H9 (cell line): ENCODE results near the gene TESK2. TPM values are rescaled to one million over a fixed set of nuclear protein-coding genes. Genes with fewer than 3 reads are reported as not detected.

Experiments
- DNase-seq: peaks from one replicate; pipeline ENCODE4 v3.0.0-alpha.2; 2017
- H2AFZ ChIP-seq: one replicate; pipeline ENCODE4 v1.6.1; 2013; ENCODE audit warnings: mild to moderate bottlenecking, low read length, control low read depth, moderate library complexity
- H2AK5ac ChIP-seq: 2 replicates; pipeline ENCODE4 v1.6.1; 2013; ENCODE audit warnings: low read length, control low read depth, mixed read lengths; ENCODE audit not compliant: insufficient read length
- H2BK120ac ChIP-seq: one replicate; pipeline ENCODE4 v1.6.1; 2013; ENCODE audit warnings: low read depth, mild to moderate bottlenecking, low read length, control low read depth, inconsistent platforms; ENCODE audit not compliant: poor library complexity, severe bottlenecking
- H2BK12ac ChIP-seq: 2 replicates; pipeline ENCODE4 v1.6.1; 2013; ENCODE audit warnings: low read length, control low read depth, mixed read lengths, low read depth; ENCODE audit not compliant: insufficient read length
- H2BK15ac ChIP-seq: 2 replicates; pipeline ENCODE4 v1.6.1; 2013; ENCODE audit warnings: low read depth, low read length, control low read depth
- H2BK20ac ChIP-seq: one replicate; pipeline ENCODE4 v1.6.1; 2013; ENCODE audit warnings: low read depth, mild to moderate bottlenecking, low read length, control low read depth, inconsistent platforms; ENCODE audit not compliant: poor library complexity, severe bottlenecking
- H2BK5ac ChIP-seq: 2 replicates; pipeline ENCODE4 v1.6.1; 2013; ENCODE audit warnings: low read length, control low read depth, mixed read lengths; ENCODE audit not compliant: insufficient read length
- H3K14ac ChIP-seq: 2 replicates; pipeline ENCODE4 v1.6.1; 2013; ENCODE audit warnings: low read length, control low read depth; ENCODE audit not compliant: insufficient read depth
- H3K18ac ChIP-seq: 2 replicates; pipeline ENCODE4 v1.6.1; 2013; ENCODE audit warnings: low read depth, mild to moderate bottlenecking, mixed read lengths, low read length, control low read depth; ENCODE audit not compliant: insufficient read length
- H3K23ac ChIP-seq: 2 replicates; pipeline ENCODE4 v1.6.1; 2013; ENCODE audit warnings: low read length, control low read depth, mixed read lengths, low read depth; ENCODE audit not compliant: insufficient read length
- H3K23me2 ChIP-seq: 2 replicates; pipeline ENCODE4 v1.6.1; 2013; ENCODE audit warnings: low read depth, mild to moderate bottlenecking, mixed read lengths, low read length, control low read depth; ENCODE audit not compliant: insufficient read length, poor library complexity, severe bottlenecking
- H3K27ac ChIP-seq: 2 replicates; pipeline ENCODE4 v1.5.1; 2013; ENCODE audit warnings: low read length, control low read depth, mixed read lengths, low read depth; ENCODE audit not compliant: insufficient read length
- H3K27me3 ChIP-seq: 2 replicates; pipeline ENCODE4 v1.6.1; 2013; ENCODE audit warnings: low read length, control low read depth, inconsistent platforms; ENCODE audit not compliant: insufficient read depth
- H3K4ac ChIP-seq: 2 replicates; pipeline ENCODE4 v1.6.1; 2013; ENCODE audit warnings: low read depth, mild to moderate bottlenecking, control low read depth, inconsistent platforms, low read length, moderate library complexity
- H3K4me1 ChIP-seq: 2 replicates; pipeline ENCODE4 v1.6.1; 2013; ENCODE audit warnings: low read length, control low read depth, inconsistent platforms; ENCODE audit not compliant: insufficient read depth
- H3K4me2 ChIP-seq: 2 replicates; pipeline ENCODE4 v1.6.1; 2013; ENCODE audit warnings: low read length, control low read depth, mixed read lengths; ENCODE audit not compliant: insufficient read length, insufficient read depth
- H3K56ac ChIP-seq: 2 replicates; pipeline ENCODE4 v1.6.1; 2013; ENCODE audit warnings: low read depth, mild to moderate bottlenecking, mixed read lengths, low read length, control low read depth; ENCODE audit not compliant: insufficient read length
- H3K79me1 ChIP-seq: 2 replicates; pipeline ENCODE4 v1.6.1; 2013; ENCODE audit warnings: low read depth, mild to moderate bottlenecking, moderate library complexity, low read length, control low read depth, inconsistent platforms; ENCODE audit not compliant: insufficient read depth, poor library complexity, severe bottlenecking
- H3K79me2 ChIP-seq: 2 replicates; pipeline ENCODE4 v1.6.1; 2013; ENCODE audit warnings: low read length, control low read depth, inconsistent platforms; ENCODE audit not compliant: insufficient read depth
- H3K9ac ChIP-seq: 2 replicates; pipeline ENCODE4 v1.6.1; 2013; ENCODE audit warnings: low read length, control low read depth, mixed read lengths; ENCODE audit not compliant: insufficient read length; ENCODE audit errors: extremely low read depth
- H3K9me3 ChIP-seq: one replicate; pipeline ENCODE4 v1.6.1; 2013; ENCODE audit warnings: low read depth, low read length, inconsistent platforms; ENCODE audit not compliant: control insufficient read depth
- H3T11ph ChIP-seq: one replicate; pipeline ENCODE4 v1.6.1; 2013; ENCODE audit warnings: mild to moderate bottlenecking, low read length, control low read depth, inconsistent platforms
- H4K20me1 ChIP-seq: one replicate; pipeline ENCODE4 v1.6.1; 2013; ENCODE audit not compliant: control insufficient read depth, insufficient read length, insufficient read depth
- H4K5ac ChIP-seq: 2 replicates; pipeline ENCODE4 v1.6.1; 2013; ENCODE audit warnings: low read depth, mild to moderate bottlenecking, mixed read lengths, low read length, control low read depth; ENCODE audit not compliant: insufficient read length
- H4K8ac ChIP-seq: replicated peaks from 2 replicates; pipeline ENCODE4 v1.6.1; 2013; ENCODE audit warnings: low read length, control low read depth, mixed read lengths, low read depth; ENCODE audit not compliant: insufficient read length
- H4K91ac ChIP-seq: 2 replicates; pipeline ENCODE4 v1.6.1; 2013; ENCODE audit warnings: low read depth, mild to moderate bottlenecking, moderate library complexity, mixed read lengths, low read length, control low read depth; ENCODE audit not compliant: insufficient read length
- H3K27ac Mint-ChIP-seq, 3 experiments: 2 replicates in 2 of 3; 3 replicates in 1 of 3; pipeline ENCODE4 v1.8.0; 2020 to 2021; ENCODE audit warnings: mixed read lengths in 3 of 3, mild to moderate bottlenecking in 1 of 3, moderate library complexity in 1 of 3
- H3K27me3 Mint-ChIP-seq: 2 replicates; pipeline ENCODE4 v1.8.0; 2021; ENCODE audit warnings: low read depth, mild to moderate bottlenecking, moderate library complexity, mixed read lengths
- H3K36me3 Mint-ChIP-seq, 3 experiments: 2 replicates in 2 of 3; 3 replicates in 1 of 3; pipeline ENCODE4 v1.8.0; 2020 to 2021; ENCODE audit warnings: low read depth in 3 of 3, mixed read lengths in 3 of 3; ENCODE audit not compliant: insufficient read depth in 1 of 3
- H3K4me1 Mint-ChIP-seq, 2 experiments: 2 replicates each; pipeline ENCODE4 v1.8.0; 2020; ENCODE audit warnings: mixed read lengths in 2 of 2
- H3K4me3 Mint-ChIP-seq, 2 experiments: 2 replicates in 1 of 2; 3 replicates in 1 of 2; pipeline ENCODE4 v1.8.0; 2020 to 2021; ENCODE audit warnings: mild to moderate bottlenecking in 2 of 2, mixed read lengths in 2 of 2, moderate library complexity in 1 of 2
- H3K9me3 Mint-ChIP-seq, 2 experiments: 2 replicates in 1 of 2; 3 replicates in 1 of 2; pipeline ENCODE4 v1.8.0; 2020; ENCODE audit warnings: mild to moderate bottlenecking in 2 of 2, mixed read lengths in 2 of 2, moderate library complexity in 1 of 2
- WGBS: extraction: QIAGEN DNeasy Blood & Tissue Kit; methylation state at CpG from one replicate; pipeline ENCODE4 v1.1.7; 2013; ENCODE audit warnings: missing lambda C conversion rate, low lambda C conversion rate, mixed read lengths; ENCODE audit not compliant: insufficient read length; ENCODE audit errors: extremely low coverage; 5-methylcytosine and 5-hydroxymethylcytosine counted together
- total RNA-seq: library from RNA; stranded (reverse); gene quantifications from 2 replicates; pipeline ENCODE4 v1.2.1, GENCODE V29; 2021
- TF ChIP-seq, protein P1 (sequence below): fragments of 200-600 bp; sonication (generic); conservative IDR thresholded peaks from 3 replicates; pipeline ENCODE4 v1.8.0; 2021; ENCODE audit warnings: antibody characterized with exemption, mild to moderate bottlenecking

Gene TESK2
- total RNA-seq, 1 experiment from 2014 or later: 7.2 TPM

DNA sequence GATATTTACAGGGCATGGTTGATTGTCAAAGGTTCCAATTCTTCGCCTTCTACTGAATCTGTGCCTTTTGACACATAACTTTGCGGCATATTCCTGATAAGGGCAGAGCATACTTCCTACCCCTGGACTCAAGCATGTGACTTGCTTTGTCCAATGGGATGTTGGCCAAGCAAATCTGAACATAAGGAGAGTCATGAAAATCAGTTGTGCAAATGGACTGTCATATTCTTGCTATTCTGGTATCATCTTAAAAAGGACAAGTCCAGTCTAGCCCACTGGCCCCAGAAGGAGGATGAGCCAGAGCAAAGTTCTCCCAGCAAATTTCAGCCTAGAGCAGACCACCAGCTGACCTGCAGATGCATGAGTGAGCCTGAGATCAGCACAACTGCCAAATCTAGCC is 109.7 kb downstream of the TESK2 start:
- H2BK5ac ChIP-seq: no peak overlapping the region
- Mint-ChIP-seq H3K27ac (peak overlapping the region in 1 of 3 experiments; percentile 46; a peak in 1 of 7 replicates), H3K4me1 (no peaks in the 10 kb centered on the region), H3K4me3 (no peak overlapping the region), H3K27me3 (no peaks in the 10 kb centered on the region), H3K9me3 (no peaks in the 10 kb centered on the region), H3K36me3 (no peaks in the 10 kb centered on the region)
- no peak overlapping the region for H3K27ac ChIP-seq
- H3K4me2 ChIP-seq: no peak overlapping the region
- TF ChIP-seq, protein P1, sequence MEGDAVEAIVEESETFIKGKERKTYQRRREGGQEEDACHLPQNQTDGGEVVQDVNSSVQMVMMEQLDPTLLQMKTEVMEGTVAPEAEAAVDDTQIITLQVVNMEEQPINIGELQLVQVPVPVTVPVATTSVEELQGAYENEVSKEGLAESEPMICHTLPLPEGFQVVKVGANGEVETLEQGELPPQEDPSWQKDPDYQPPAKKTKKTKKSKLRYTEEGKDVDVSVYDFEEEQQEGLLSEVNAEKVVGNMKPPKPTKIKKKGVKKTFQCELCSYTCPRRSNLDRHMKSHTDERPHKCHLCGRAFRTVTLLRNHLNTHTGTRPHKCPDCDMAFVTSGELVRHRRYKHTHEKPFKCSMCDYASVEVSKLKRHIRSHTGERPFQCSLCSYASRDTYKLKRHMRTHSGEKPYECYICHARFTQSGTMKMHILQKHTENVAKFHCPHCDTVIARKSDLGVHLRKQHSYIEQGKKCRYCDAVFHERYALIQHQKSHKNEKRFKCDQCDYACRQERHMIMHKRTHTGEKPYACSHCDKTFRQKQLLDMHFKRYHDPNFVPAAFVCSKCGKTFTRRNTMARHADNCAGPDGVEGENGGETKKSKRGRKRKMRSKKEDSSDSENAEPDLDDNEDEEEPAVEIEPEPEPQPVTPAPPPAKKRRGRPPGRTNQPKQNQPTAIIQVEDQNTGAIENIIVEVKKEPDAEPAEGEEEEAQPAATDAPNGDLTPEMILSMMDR: no peak
- H3K79me2 ChIP-seq: no peaks in the 10 kb centered on the region
- H3K9me3 ChIP-seq: no peaks in the 10 kb centered on the region
- no peaks in the 10 kb centered on the region for H3K23me2 ChIP-seq
- H3K27me3 ChIP-seq: no peaks in the 10 kb centered on the region
- no peak overlapping the region for H4K8ac ChIP-seq
- no peak overlapping the region for H2AK5ac ChIP-seq
- no peak overlapping the region for H2BK15ac ChIP-seq
- no peak overlapping the region for H3K18ac ChIP-seq
- no CpG with 5 or more reads among the region's 2 CpGs for WGBS
- H2BK12ac ChIP-seq: no peak overlapping the region
- no peak overlapping the region for H2BK20ac ChIP-seq
- no peaks in the 10 kb centered on the region for H3K79me1 ChIP-seq
- no peak overlapping the region for H3K23ac ChIP-seq
- H3K4ac ChIP-seq: no peak overlapping the region
- no peaks in the 10 kb centered on the region for H3K4me1 ChIP-seq
- no peak overlapping the region for H2BK120ac ChIP-seq
- no peak overlapping the region for H3K14ac ChIP-seq
- H2AFZ ChIP-seq: no peak overlapping the region
- H4K91ac ChIP-seq: no peak overlapping the region
- no peaks in the 10 kb centered on the region for H4K20me1 ChIP-seq
- no peak for DNase-seq
- no peak overlapping the region for H3K56ac ChIP-seq
- no peak overlapping the region for H4K5ac ChIP-seq
- no peak overlapping the region for H3T11ph ChIP-seq
- H3K9ac ChIP-seq: no peak overlapping the region
